Endometrium (tissue), 2 donors: ENCODE results near the gene SRPX.

Experiments used
- FAIRE-seq: peaks from 2 replicates; lab custom pipeline; 2012; peaks lifted over from hg19 to GRCh38; lab: Jason Lieb, UNC
- donor health status: control.
- donor health status: control.

The SRPX gene

GRCh38 chrX:38211891-38212635 lies 8.6 kb downstream of the SRPX start:
- FAIRE-seq = no peak

GRCh38 chrX:38206542-38206941 lies 14.1 kb downstream of the SRPX start:
- FAIRE-seq = no peak

- FAIRE-seq = no peak
These were observed 14.6 kb downstream of the SRPX start for GRCh38 chrX:38206036-38206435.

GRCh38 chrX:38205039-38205438 lies 15.6 kb downstream of the SRPX start:
- no peak for FAIRE-seq

GRCh38 chrX:38192007-38192810 lies 28.5 kb downstream of the SRPX start:
- no peak for FAIRE-seq

- no peak for FAIRE-seq
These were observed 31.0 kb downstream of the SRPX start for GRCh38 chrX:38189431-38190250.

- FAIRE-seq = no peak
These were observed 37.1 kb downstream of the SRPX start for GRCh38 chrX:38183596-38183995.

- no peak for FAIRE-seq
These were observed 39.3 kb downstream of the SRPX start for GRCh38 chrX:38181357-38181756.

- no peak for FAIRE-seq
These were observed 42.3 kb downstream of the SRPX start for GRCh38 chrX:38178396-38178795.

- no peak for FAIRE-seq
These were observed 45.5 kb downstream of the SRPX start for GRCh38 chrX:38175139-38175538.

GRCh38 chrX:38172596-38172995 lies 48.1 kb downstream of the SRPX start:
- no peak for FAIRE-seq

GRCh38 chrX:38170556-38170955 lies 50.1 kb downstream of the SRPX start:
- FAIRE-seq = no peak

- peak; percentile 65 for FAIRE-seq
These were observed 54.1 kb downstream of the SRPX start for GRCh38 chrX:38166478-38167083.

- FAIRE-seq = no peak
These were observed 55.6 kb downstream of the SRPX start for GRCh38 chrX:38165023-38165422.

GRCh38 chrX:38163193-38163592 lies 57.5 kb downstream of the SRPX start:
- no peak for FAIRE-seq

GRCh38 chrX:38156838-38157237 lies 63.8 kb downstream of the SRPX start:
- FAIRE-seq = no peak

- FAIRE-seq = no peak
These were observed 65.9 kb downstream of the SRPX start for GRCh38 chrX:38154818-38155217.

GRCh38 chrX:38154340-38154739 lies 66.3 kb downstream of the SRPX start:
- FAIRE-seq = no peak

GRCh38 chrX:38151441-38151840 lies 69.2 kb downstream of the SRPX start:
- FAIRE-seq = no peak

- FAIRE-seq = no peak
These were observed 69.7 kb downstream of the SRPX start for GRCh38 chrX:38150993-38151392.

GRCh38 chrX:38149016-38149415 lies 71.7 kb downstream of the SRPX start:
- FAIRE-seq = no peak

- peak; percentile 35 for FAIRE-seq
These were observed 78.1 kb downstream of the SRPX start for GRCh38 chrX:38142610-38143009.
